HepG2 (cell line): ENCODE data around the gene TP73. TPM values are rescaled to one million over a fixed set of nuclear protein-coding genes. Genes with fewer than 3 reads are reported as not detected.

ENCODE experiments used
- CERS6 ChIP-seq: sonication (generic); formaldehyde crosslinking; IDR thresholded peaks from 2 replicates; pipeline ENCODE4 v1.5.0; 2020; ENCODE audit warnings: missing genetic modification reagents
- FOXK1 ChIP-seq: sonication (generic); formaldehyde crosslinking; IDR thresholded peaks from 2 replicates; pipeline ENCODE4 v1.4.0; 2020; ENCODE audit warnings: low read depth, missing genetic modification reagents, borderline replicate concordance
- IKZF1 ChIP-seq: fragments of 450-650 bp; IDR thresholded peaks from 2 replicates; pipeline ENCODE4 v1.7.1; 2016
- LCORL ChIP-seq, 2 experiments: fragments of 450-650 bp in 1 of 2; sonication (generic) in 1 of 2; formaldehyde crosslinking in 1 of 2; IDR thresholded peaks; 2 replicates each; pipeline versions ENCODE4 v1.5.0 to v1.6.1; 2017 to 2020; ENCODE audit warnings: antibody characterized with exemption in 1 of 2, missing genetic modification reagents in 1 of 2
- NR2C2 ChIP-seq: sonication (generic); formaldehyde crosslinking; IDR thresholded peaks from 2 replicates; pipeline ENCODE4 v1.4.0; 2020; ENCODE audit warnings: missing genetic modification reagents, mild to moderate bottlenecking, moderate library complexity, borderline replicate concordance
- PHF8 ChIP-seq: sonication (generic); formaldehyde crosslinking; IDR thresholded peaks from 2 replicates; pipeline ENCODE4 v1.5.0; 2020; ENCODE audit warnings: missing genetic modification reagents
- POGK ChIP-seq: sonication (generic); formaldehyde crosslinking; conservative IDR thresholded peaks from 2 replicates; pipeline ENCODE4 v1.8.0; 2022; ENCODE audit warnings: mild to moderate bottlenecking, moderate library complexity, missing genetic modification reagents
- SPEN ChIP-seq: sonication (generic); formaldehyde crosslinking; IDR thresholded peaks from 2 replicates; pipeline ENCODE4 v1.5.1; 2020; ENCODE audit warnings: low read depth, mild to moderate bottlenecking, missing genetic modification reagents
- XBP1 ChIP-seq: sonication (generic); formaldehyde crosslinking; IDR thresholded peaks from 2 replicates; pipeline ENCODE4 v1.5.0; 2020; ENCODE audit warnings: missing genetic modification reagents
- ZNF326 ChIP-seq: sonication (generic); formaldehyde crosslinking; IDR thresholded peaks from 2 replicates; pipeline ENCODE4 v1.4.0; 2020; ENCODE audit warnings: missing genetic modification reagents, borderline replicate concordance
- ZNF350 ChIP-seq: sonication (generic); formaldehyde crosslinking; IDR thresholded peaks from 2 replicates; pipeline ENCODE4 v1.4.0; 2020; ENCODE audit warnings: mild to moderate bottlenecking, low read depth, missing genetic modification reagents, borderline replicate concordance
- ZNF567 ChIP-seq: sonication (generic); formaldehyde crosslinking; IDR thresholded peaks from 2 replicates; pipeline ENCODE4 v1.8.1; 2023; ENCODE audit warnings: mild to moderate bottlenecking, missing genetic modification reagents, borderline replicate concordance
- ZNF574 ChIP-seq: sonication (generic); formaldehyde crosslinking; IDR thresholded peaks from 2 replicates; pipeline ENCODE4 v1.4.0; 2020; ENCODE audit warnings: missing genetic modification reagents
- ZNF800 ChIP-seq: sonication (generic); formaldehyde crosslinking; IDR thresholded peaks from 2 replicates; pipeline ENCODE4 v1.4.0; 2020; ENCODE audit warnings: missing genetic modification reagents
- ZNF839 ChIP-seq: sonication (generic); formaldehyde crosslinking; IDR thresholded peaks from 2 replicates; pipeline ENCODE4 v1.4.0; 2020; ENCODE audit warnings: missing genetic modification reagents, mild to moderate bottlenecking, borderline replicate concordance
- polyA plus RNA-seq, 8 experiments: library from polyadenylated mRNA; depleted of rRNA in 3 of 8; stranded (reverse) in 7 of 8; unstranded in 1 of 8; fragments of >200 nt; fragmentation: Illumina TruSeq in 4 of 8; extraction: Trizol in 4 of 8; gene quantifications; 2 replicates each; pipeline versions ENCODE4 v1.2.1 to v1.2.3, GENCODE V29; 2011 to 2016; ENCODE audit warnings: low read depth in 4 of 8, missing spikeins in 1 of 8, mixed read lengths in 1 of 8; ENCODE audit not compliant: insufficient read depth in 1 of 8
- total RNA-seq, 5 experiments: library from RNA; depleted of rRNA; stranded (reverse); fragments of >200 nt; fragmentation: Illumina TruSeq; extraction: Trizol; gene quantifications; 2 replicates each; pipeline ENCODE4 v1.2.3, GENCODE V29; 2016; ENCODE audit warnings: low read depth in 1 of 5

The TP73 gene
- total and polyA plus RNA-seq, 2 of the 13 experiments (the other 11 are each of a cell fraction or from before 2014, with no cell fraction given), result 0.49 to 1.1 TPM

- TF ChIP-seq POGK (CRISPR knock-in tag) (peak; percentile 22; the same call in 1 of the 2 replicates), SPEN (CRISPR knock-in tag) (peak; percentile 68), IKZF1 (no peak), LCORL (IDR thresholded peaks at IDR 0.05) (no peak), LCORL (CRISPR knock-in tag; IDR thresholded peaks at IDR 0.05) (0 out of 2 replicates have a peak, but pooled peaks have one; percentile 42), CERS6 (CRISPR knock-in tag) (0 out of 2 replicates have a peak, but pooled peaks have one; percentile 30), ZNF567 (0 out of 2 replicates have a peak, but pooled peaks have one; percentile 69), ZNF574 (CRISPR knock-in tag) (peak; percentile 70), FOXK1 (CRISPR knock-in tag) (peak; percentile 98), XBP1 (CRISPR knock-in tag) (no peak), ZNF326 (no peak), NR2C2 (CRISPR knock-in tag) (peak; percentile 54), ZNF800 (CRISPR knock-in tag) (peak; percentile 71; the same call in 1 of the 2 replicates), ZNF350 (0 out of 2 replicates have a peak, but pooled peaks have one; percentile 28), ZNF839 (CRISPR knock-in tag) (peak; percentile 73; the same call in 1 of the 2 replicates), PHF8 (CRISPR knock-in tag) (peak; percentile 85)
Measured at GRCh38 chr1:3624200-3625136, 27.8 kb upstream of the TP73 start, which contains the start of gene TPRG1L (continued).
